K562 (cell line): ENCODE measurements around the gene SUOX. TPM values are rescaled to one million over a fixed set of nuclear protein-coding genes. Genes with fewer than 3 reads are reported as not detected.
"Not testable (repeated sequence)": the region's sequence is repeated elsewhere in the genome, so short reads cannot be mapped to it uniquely, and the experiment has no call there.

Experiments
- ATAC-seq: fragments of 200-7000 bp; cut with Tn5 transposase; 3 replicates; pipeline ENCODE4 v1.9.1; 2020; ENCODE audit warnings: moderate library complexity
- BruUV-seq: library from RNA; stranded (reverse); fragments of 400-500 nt; replicated peaks from 2 replicates; lab custom pipeline; 2021; lab: Mats Ljungman, UMichigan
- CTCF ChIA-PET: fragments of 300-600 bp; formaldehyde crosslinking; extraction: SDS; loops from one replicate; lab custom pipeline; 2021; ENCODE audit warnings: low intra/inter-chr PET ratio; lab: Yijun Ruan, JAX
- POLR2A ChIA-PET: fragments of 300-600, 350-650 bp; sonication (Branson Sonifier 250); formaldehyde crosslinking; extraction: SDS; loops from one replicate; lab custom pipeline; 2021; ENCODE audit warnings: antibody characterized with exemption, inconsistent platforms; lab: Yijun Ruan, JAX
- DNase-seq, 4 experiments: peaks; one replicate each; pipeline versions ENCODE4 v3.0.0 to v3.0.0-alpha.2; 2011 to 2018; ENCODE audit warnings: low spot score in 3 of 4, mixed read lengths in 3 of 4; ENCODE audit errors: extremely low read depth in 1 of 4
- FAIRE-seq: peaks from 2 replicates; lab custom pipeline; 2011; peaks lifted over from hg19 to GRCh38; lab: Jason Lieb, UNC
- H2AFZ ChIP-seq: 2 replicates; pipeline ENCODE4 v1.6.0; 2011; ENCODE audit warnings: low read depth, low read length, control low read depth, inconsistent platforms
- H3K27ac ChIP-seq: fragments of 200-600 bp; 3 replicates; pipeline ENCODE4 v1.8.0; 2011; ENCODE audit warnings: low read depth, mild to moderate bottlenecking, control low read depth, inconsistent platforms, low read length, moderate library complexity, mixed read lengths; ENCODE audit errors: extremely low read depth
- H3K27me3 ChIP-seq, 2 experiments: fragments of 300-600 bp in 1 of 2; 2 replicates in 1 of 2; 3 replicates in 1 of 2; pipeline versions ENCODE4 v1.6.0 to v1.8.0; 2011; ENCODE audit warnings: inconsistent platforms in 2 of 2, low read length in 2 of 2, mild to moderate bottlenecking in 1 of 2, mixed read lengths in 1 of 2, moderate library complexity in 1 of 2; ENCODE audit not compliant: control insufficient read depth in 2 of 2, insufficient read depth in 2 of 2
- H3K36me3 ChIP-seq: fragments of 300-600 bp; 3 replicates; pipeline ENCODE4 v1.8.0; 2011; ENCODE audit warnings: mild to moderate bottlenecking, low read length, inconsistent platforms; ENCODE audit not compliant: control insufficient read depth, insufficient read depth
- H3K4me1 ChIP-seq, 2 experiments: fragments of 200-600 bp in 1 of 2; replicated peaks in 1 of 2; 2 replicates in 1 of 2; 3 replicates in 1 of 2; pipeline versions ENCODE4 v1.5.1 to v1.8.0; 2011; ENCODE audit warnings: inconsistent platforms in 2 of 2, low read length in 2 of 2, mild to moderate bottlenecking in 1 of 2, mixed read lengths in 1 of 2, moderate library complexity in 1 of 2; ENCODE audit not compliant: control insufficient read depth in 2 of 2, insufficient read depth in 2 of 2
- H3K4me2 ChIP-seq: 2 replicates; pipeline ENCODE4 v1.6.1; 2011; ENCODE audit warnings: low read length, control low read depth, inconsistent platforms, mixed read lengths; ENCODE audit not compliant: insufficient read depth
- H3K4me3 ChIP-seq: fragments of 200-600 bp; sonication (generic), shearing (Covaris generic); 2 replicates; pipeline ENCODE4 v1.5.1; 2016; ENCODE audit warnings: control low read depth, inconsistent platforms
- H3K79me2 ChIP-seq: fragments of 200-600 bp; 3 replicates; pipeline ENCODE4 v1.8.0; 2011; ENCODE audit warnings: low read length, inconsistent platforms; ENCODE audit not compliant: control insufficient read depth, insufficient read depth
- H3K9ac ChIP-seq, 2 experiments: 2 replicates each; pipeline versions ENCODE4 v1.6.0 to v1.6.1; 2011; ENCODE audit warnings: low read depth in 2 of 2, low read length in 2 of 2, control low read depth in 1 of 2, inconsistent platforms in 1 of 2, mild to moderate bottlenecking in 1 of 2, mixed read lengths in 1 of 2; ENCODE audit not compliant: insufficient read depth in 1 of 2
- H3K9me1 ChIP-seq: one replicate; pipeline ENCODE4 v1.6.0; 2011; ENCODE audit warnings: inconsistent platforms, mild to moderate bottlenecking, low read length, moderate library complexity; ENCODE audit not compliant: control insufficient read depth, insufficient read depth
- H3K9me3 ChIP-seq: replicated peaks from 2 replicates; pipeline ENCODE4 v1.5.1; 2011; ENCODE audit warnings: low read depth, low read length, inconsistent platforms; ENCODE audit not compliant: control insufficient read depth, insufficient read depth
- H4K20me1 ChIP-seq: replicated peaks from 2 replicates; pipeline ENCODE4 v1.6.1; 2011; ENCODE audit warnings: low read length, inconsistent platforms, mixed read lengths; ENCODE audit not compliant: control insufficient read depth, insufficient read depth
- CREM ChIP-seq: IDR thresholded peaks from 2 replicates; pipeline ENCODE4 v1.6.1; 2014; ENCODE audit warnings: antibody characterized with exemption, low read depth
- EGR1 ChIP-seq: fragments of 450-650 bp; conservative IDR thresholded peaks from 2 replicates; pipeline ENCODE4 v1.6.1; 2017; ENCODE audit warnings: mild to moderate bottlenecking
- NBN ChIP-seq: fragments of 450-650 bp; IDR thresholded peaks from 2 replicates; pipeline ENCODE4 v1.6.1; 2016; ENCODE audit warnings: low read depth, mild to moderate bottlenecking
- SMARCB1 ChIP-seq: IDR thresholded peaks from 2 replicates; pipeline ENCODE4 v1.6.1; 2011; ENCODE audit warnings: improper control_type of control experiment, low read depth; ENCODE audit not compliant: insufficient read length
- SRSF9 ChIP-seq: fragments of 200-400 bp; formaldehyde crosslinking; IDR thresholded peaks from 2 replicates; pipeline ENCODE4 v1.6.1; 2017; ENCODE audit warnings: low read depth, low read length, borderline replicate concordance
- TRIM24 ChIP-seq, 2 experiments: fragments of 450-650 bp; IDR thresholded peaks; 2 replicates each; pipeline ENCODE4 v1.6.1; 2016
- ZNF121 ChIP-seq: sonication (generic); formaldehyde crosslinking; conservative IDR thresholded peaks from 2 replicates; pipeline ENCODE4 v1.8.0; 2022; ENCODE audit warnings: missing genetic modification reagents
- ZZZ3 ChIP-seq: fragments of 450-650 bp; IDR thresholded peaks from 2 replicates; pipeline ENCODE4 v1.6.1; 2016; ENCODE audit warnings: antibody characterized with exemption, mild to moderate bottlenecking, moderate library complexity
- WGBS: fragments of 100-300 bp; shearing (Covaris generic); methylation state at CpG from one replicate; pipeline ENCODE4 v1.1.6; 2016; ENCODE audit warnings: low coverage, mixed read lengths; ENCODE audit not compliant: insufficient coverage; ENCODE audit errors: missing lambda C conversion rate; 5-methylcytosine and 5-hydroxymethylcytosine counted together
- in situ Hi-C: fragments of 300-500 bp; cut with MboI; formaldehyde crosslinking; loops from 4 replicates; pipeline ENCODE4 v1.15.0; 2018; ENCODE audit warnings: inconsistent platforms, mixed read lengths
- intact Hi-C: fragments of 100-400 bp; cut with micrococcal nuclease; formaldehyde crosslinking; loops from 2 replicates; pipeline ENCODE4 v1.14.2; 2022
- polyA plus RNA-seq, 8 experiments: library from polyadenylated mRNA; depleted of rRNA in 4 of 8; stranded (reverse) in 5 of 8; unstranded in 3 of 8; fragments of >200 nt; fragmentation: Nextera tagmentation in 2 of 8; fragmentation: Illumina TruSeq in 1 of 8; extraction: Ambion mirVana in 2 of 8; extraction: Trizol in 1 of 8; gene quantifications; 2 replicates each; pipeline versions ENCODE4 v1.2.1 to v1.2.3, GENCODE V29; 2011 to 2014; ENCODE audit warnings: inconsistent platforms in 1 of 8, missing spikeins in 1 of 8
- total RNA-seq, 7 experiments: library from RNA; depleted of rRNA in 6 of 7; stranded (reverse); fragments of >200 nt in 6 of 7; fragmentation: Illumina TruSeq in 2 of 7; extraction: Trizol in 2 of 7; gene quantifications; 2 replicates each; pipeline versions ENCODE4 v1.2.1 to v1.2.3, GENCODE V29; 2011 to 2021; ENCODE audit warnings: low replicate concordance in 1 of 7
- TF ChIP-seq, protein P1 (sequence below), 2 experiments: fragments of 250-450 bp in 1 of 2; fragments of 450-650 bp in 1 of 2; sonication (Bioruptor Pico) in 1 of 2; IDR thresholded peaks; 2 replicates each; pipeline versions ENCODE4 v1.6.1 to v1.8.0; 2016 to 2021; ENCODE audit warnings: mild to moderate bottlenecking in 2 of 2, moderate library complexity in 2 of 2, missing compliant biosample characterization in 1 of 2, missing genetic modification characterization in 1 of 2
- TF ChIP-seq, protein P2 (sequence below): fragments of 200-400 bp; formaldehyde crosslinking; IDR thresholded peaks from 2 replicates; pipeline ENCODE4 v1.6.1; 2017; ENCODE audit warnings: mild to moderate bottlenecking, low read depth, low read length, moderate library complexity

SUOX gene
- total and polyA plus RNA-seq, 9 of the 15 experiments (the other 6 are each of a cell fraction or from before 2014, with no cell fraction given): 9.2 to 39.7 (median 25.4) TPM

DNA sequence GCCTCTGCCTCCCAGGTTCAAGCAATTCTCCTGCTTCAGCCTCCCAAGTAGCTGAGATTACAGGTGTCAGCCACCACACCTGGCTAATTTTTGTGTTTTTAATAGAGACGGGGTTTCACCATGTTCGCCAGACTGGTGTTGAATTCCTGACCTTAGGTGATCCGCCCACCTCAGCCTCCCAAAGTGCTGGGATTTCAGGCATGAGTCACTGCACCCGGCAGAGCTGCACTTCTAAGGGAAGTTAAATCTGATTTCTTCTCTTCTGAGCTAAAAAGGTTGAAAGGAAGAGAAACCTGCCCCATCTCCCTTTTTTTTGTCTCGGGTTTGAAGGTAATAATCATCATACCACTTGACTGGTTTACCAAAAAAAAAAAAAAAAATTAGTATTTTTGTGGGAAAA, 15.2 kb upstream of the SUOX start:
- H3K4me1 ChIP-seq, H3K4me3 ChIP-seq, intact Hi-C loops, H3K27me3 ChIP-seq, DNase-seq, BruUV-seq, H3K4me2 ChIP-seq, H3K27ac ChIP-seq, FAIRE-seq, H3K9me3 ChIP-seq, H3K9me1 ChIP-seq, ATAC-seq, in situ Hi-C loops, H3K9ac ChIP-seq, H2AFZ ChIP-seq, H4K20me1 ChIP-seq: not testable (repeated sequence)
- POLR2A ChIA-PET: interaction anchor here (0.6 to 5.9 kb wide), 2 partner anchors 8 to 14 kb away, joined by 3 to 49 read pairs; partner anchors contain the start of gene RAB5B
- peaks cover 13% of the 10 kb centered on the region; the same call in 2 of the 3 replicates for H3K79me2 ChIP-seq
- TF ChIP-seq EGR1: 0 out of 2 replicates have a peak, but pooled peaks have one; percentile 27
- CTCF ChIA-PET: interaction anchor here (0.7 kb wide), 1 partner anchor 63 kb away, joined by 4 read pairs; no protein-coding TSS in a partner anchor
- WGBS: 70% methylated on average over 4 of the region's 5 CpGs
- peaks cover 39% of the 10 kb centered on the region for H3K36me3 ChIP-seq

DNA sequence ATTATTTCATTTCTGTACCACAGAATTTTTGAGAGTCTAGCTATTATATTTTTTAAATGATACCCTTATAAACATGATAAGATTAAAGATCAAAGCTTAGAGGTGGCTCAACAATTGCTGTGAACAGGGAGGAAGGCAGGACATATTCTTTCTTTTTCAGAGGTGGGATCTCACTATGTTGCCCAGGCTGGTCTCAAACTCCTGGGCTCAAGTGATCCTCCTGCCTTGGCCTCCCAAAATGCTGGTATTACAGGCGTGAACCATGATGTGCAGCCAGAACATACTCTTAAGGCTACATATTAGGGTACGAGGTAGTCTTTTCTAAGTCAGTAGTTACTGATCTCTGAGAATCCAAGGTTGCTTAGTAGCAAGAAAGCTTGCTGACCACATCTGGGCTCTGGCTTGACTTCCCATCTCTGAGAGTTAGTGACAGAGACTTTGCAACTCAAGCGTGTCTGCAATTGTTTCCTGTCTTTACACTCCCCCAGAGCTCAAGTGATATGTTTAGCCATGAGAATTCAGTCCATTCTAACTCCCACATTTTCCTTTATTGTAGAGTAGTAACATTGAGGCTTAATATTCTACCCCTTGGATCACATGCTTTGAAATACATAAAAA, 14.6 kb upstream of the SUOX start:
- Histone ChIP-seq H3K9ac (peak overlapping the region in 1 of 2 experiments; percentile 28; a peak in 1 of 4 replicates), H3K4me3 (no peak overlapping the region)
- TF ChIP-seq NBN (no peak), ZZZ3 (no peak), ZNF121 (CRISPR knock-in tag) (peak; percentile 98), CREM (no peak), TRIM24 (IDR thresholded peaks at IDR 0.05) (no peak), SMARCB1 (no peak), SRSF9 (no peak)
- TF ChIP-seq, protein P1, sequence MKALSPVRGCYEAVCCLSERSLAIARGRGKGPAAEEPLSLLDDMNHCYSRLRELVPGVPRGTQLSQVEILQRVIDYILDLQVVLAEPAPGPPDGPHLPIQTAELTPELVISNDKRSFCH (CRISPR knock-in tag; IDR thresholded peaks at IDR 0.05): no peak
- TF ChIP-seq, protein P1 (tag; IDR thresholded peaks at IDR 0.05): no peak
- TF ChIP-seq, protein P2, sequence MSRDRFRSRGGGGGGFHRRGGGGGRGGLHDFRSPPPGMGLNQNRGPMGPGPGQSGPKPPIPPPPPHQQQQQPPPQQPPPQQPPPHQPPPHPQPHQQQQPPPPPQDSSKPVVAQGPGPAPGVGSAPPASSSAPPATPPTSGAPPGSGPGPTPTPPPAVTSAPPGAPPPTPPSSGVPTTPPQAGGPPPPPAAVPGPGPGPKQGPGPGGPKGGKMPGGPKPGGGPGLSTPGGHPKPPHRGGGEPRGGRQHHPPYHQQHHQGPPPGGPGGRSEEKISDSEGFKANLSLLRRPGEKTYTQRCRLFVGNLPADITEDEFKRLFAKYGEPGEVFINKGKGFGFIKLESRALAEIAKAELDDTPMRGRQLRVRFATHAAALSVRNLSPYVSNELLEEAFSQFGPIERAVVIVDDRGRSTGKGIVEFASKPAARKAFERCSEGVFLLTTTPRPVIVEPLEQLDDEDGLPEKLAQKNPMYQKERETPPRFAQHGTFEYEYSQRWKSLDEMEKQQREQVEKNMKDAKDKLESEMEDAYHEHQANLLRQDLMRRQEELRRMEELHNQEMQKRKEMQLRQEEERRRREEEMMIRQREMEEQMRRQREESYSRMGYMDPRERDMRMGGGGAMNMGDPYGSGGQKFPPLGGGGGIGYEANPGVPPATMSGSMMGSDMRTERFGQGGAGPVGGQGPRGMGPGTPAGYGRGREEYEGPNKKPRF: no peak

More for the DNA sequence above, 14.6 kb upstream of the SUOX start:
- peak; percentile 52 for ATAC-seq
- Histone ChIP-seq H3K4me2 (no peak overlapping the region), H3K79me2 (peaks cover 8% of the 10 kb centered on the region; the same call in 2 of the 3 replicates), H2AFZ (no peak overlapping the region), H3K9me1 (no peaks in the 10 kb centered on the region), H3K27ac (peak overlapping the region; percentile 25; the same call in 1 of the 3 replicates), H4K20me1 (no peaks in the 10 kb centered on the region; the same call in 1 of the 2 replicates), H3K4me1 (peaks cover 9 to 10% of the 10 kb centered on the region in 2 experiments; a peak in 4 of 5 replicates), H3K9me3 (no peaks in the 10 kb centered on the region), H3K27me3 (no peaks in the 10 kb centered on the region), H3K36me3 (peaks cover 43% of the 10 kb centered on the region)
- ChIA-PET CTCF (interaction anchor here (0.7 kb wide), 1 partner anchor 63 kb away, joined by 4 read pairs; no protein-coding TSS in a partner anchor), POLR2A (interaction anchor here (0.6 to 5.9 kb wide), 4 partner anchors 8 to 253 kb away, joined by 3 to 49 read pairs (median 5); partner anchors contain the start of genes CD63 and RAB5B)
- FAIRE-seq: no peak
- BruUV-seq: no TSS peak
- intact Hi-C loops (no loop called here), in situ Hi-C loops (no loop called here)
- 60% methylated on average over 3 of the region's 3 CpGs for WGBS
- no peak for DNase-seq
